ENCODE measurements around the gene ARHGAP22. TPM values are rescaled to one million over a fixed set of nuclear protein-coding genes. Genes with fewer than 3 reads are reported as not detected.

The ARHGAP22 gene
- total and polyA plus RNA-seq, 2 donors (not counting 1 experiment from before 2014, with no cell fraction given): 10.4 to 75.5 TPM

DNA sequence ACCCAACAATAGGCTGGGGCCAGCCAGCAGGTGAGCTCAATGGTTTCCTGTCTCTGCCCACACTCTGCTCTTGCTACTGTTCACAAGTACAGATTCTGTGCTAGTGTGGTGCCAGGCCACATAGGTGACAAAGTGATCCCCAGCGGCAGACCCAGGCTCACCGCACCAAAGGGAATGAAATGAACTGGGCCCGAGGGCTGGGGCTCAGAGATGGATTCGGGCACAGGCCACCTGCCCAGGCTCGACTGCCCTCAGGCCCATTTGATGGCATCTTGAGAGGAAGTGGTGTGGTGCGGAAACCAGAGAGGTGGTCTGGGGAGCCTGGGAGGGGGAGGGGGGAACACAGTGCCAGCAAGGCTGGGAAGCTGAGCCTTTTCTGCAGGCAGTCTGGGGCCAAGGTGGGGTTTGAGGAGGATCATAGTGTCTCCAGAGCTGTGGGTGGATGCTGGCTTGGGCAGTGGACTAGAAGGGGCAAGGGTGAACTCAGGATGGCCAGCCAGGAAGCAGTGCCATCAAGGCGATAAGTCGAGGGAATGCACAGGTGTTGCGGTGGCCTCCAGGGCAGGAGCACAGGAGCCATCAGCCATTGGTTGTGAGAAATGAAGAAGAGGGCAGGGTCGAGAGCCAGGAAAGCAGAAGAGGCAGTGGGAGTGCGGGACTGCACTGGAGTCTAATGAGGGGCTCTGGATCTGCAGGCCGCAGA lies 85.2 kb downstream of the ARHGAP22 start:
- Histone ChIP-seq H3K9me3 (ENCODE audit: control insufficient read depth, insufficient read depth, low read depth, low read length) (no peaks in the 10 kb centered on the region), H2AFZ (ENCODE audit: low read length) (no peak overlapping the region), H3K9ac (ENCODE audit: insufficient read depth, low read length) (no peak overlapping the region), H4K20me1 (ENCODE audit: control insufficient read depth, extremely low read depth, insufficient read depth, low read length) (no peaks in the 10 kb centered on the region), H3K4me3 (replicated peaks in 1 of 4; ENCODE audit: control extremely low read depth in 1 of 4, insufficient read depth in 1 of 4, low read depth in 3 of 4, low read length in 4 of 4) (no peak overlapping the region), H3K4me2 (ENCODE audit: extremely low read depth, insufficient read depth, low read length) (no peak overlapping the region), H3K27ac (ENCODE audit: insufficient read depth, low read length) (no peak overlapping the region), H3K36me3 (ENCODE audit: control insufficient read depth, insufficient read depth, low read length) (peaks cover 10% of the 10 kb centered on the region), H3K4me1 (ENCODE audit: control insufficient read depth, extremely low read depth, insufficient read depth, low read length) (peaks cover 21% of the 10 kb centered on the region), H3K27me3 (ENCODE audit: control insufficient read depth, insufficient read depth, low read length) (no peaks in the 10 kb centered on the region), H3K79me2 (ENCODE audit: control insufficient read depth, insufficient read depth, low read length) (peaks cover 82% of the 10 kb centered on the region)
- TF ChIP-seq EZH2 (IDR thresholded peaks at IDR 0.05; ENCODE audit: low read length, missing control alignments) (no peak), CTCF (conservative IDR thresholded peaks at IDR 0.05 in 1 of 2, IDR thresholded peaks at IDR 0.05 in 1 of 2; ENCODE audit: low read depth in 1 of 2, low read length in 2 of 2) (no peak)
- DNase-seq (ENCODE audit: low read depth in 2 of 2): no peak

- no peak overlapping the region for H3K27ac ChIP-seq (ENCODE audit: insufficient read depth, low read length)
- H3K79me2 ChIP-seq (ENCODE audit: control insufficient read depth, insufficient read depth, low read length): peaks cover 87% of the 10 kb centered on the region
- no peak overlapping the region for H3K9ac ChIP-seq (ENCODE audit: insufficient read depth, low read length)
- H3K36me3 ChIP-seq (ENCODE audit: control insufficient read depth, insufficient read depth, low read length): peaks cover 10% of the 10 kb centered on the region
- no peaks in the 10 kb centered on the region for H3K9me3 ChIP-seq (ENCODE audit: control insufficient read depth, insufficient read depth, low read depth, low read length)
- no peaks in the 10 kb centered on the region for H4K20me1 ChIP-seq (ENCODE audit: control insufficient read depth, extremely low read depth, insufficient read depth, low read length)
- DNase-seq (ENCODE audit: low read depth in 2 of 2): no peak
- no peak overlapping the region for H3K4me3 ChIP-seq (replicated peaks in 1 of 4; ENCODE audit: control extremely low read depth in 1 of 4, insufficient read depth in 1 of 4, low read depth in 3 of 4, low read length in 4 of 4)
- H3K4me1 ChIP-seq (ENCODE audit: control insufficient read depth, extremely low read depth, insufficient read depth, low read length): peaks cover 21% of the 10 kb centered on the region
- H3K4me2 ChIP-seq (ENCODE audit: extremely low read depth, insufficient read depth, low read length): no peak overlapping the region
- H3K27me3 ChIP-seq (ENCODE audit: control insufficient read depth, insufficient read depth, low read length): no peaks in the 10 kb centered on the region
- no peak overlapping the region for H2AFZ ChIP-seq (ENCODE audit: low read length)
- TF ChIP-seq EZH2 (IDR thresholded peaks at IDR 0.05; ENCODE audit: low read length, missing control alignments): no peak
- no peak for TF ChIP-seq CTCF (conservative IDR thresholded peaks at IDR 0.05 in 1 of 2, IDR thresholded peaks at IDR 0.05 in 1 of 2; ENCODE audit: low read depth in 1 of 2, low read length in 2 of 2)
Observed at GRCh38 chr10:48518986-48519385, 85.9 kb downstream of the ARHGAP22 start.

GRCh38 chr10:48517911-48518811 lies 86.7 kb downstream of the ARHGAP22 start:
- Histone ChIP-seq H3K9me3 (ENCODE audit: control insufficient read depth, insufficient read depth, low read depth, low read length) (no peaks in the 10 kb centered on the region), H2AFZ (ENCODE audit: low read length) (no peak overlapping the region), H3K9ac (ENCODE audit: insufficient read depth, low read length) (no peak overlapping the region), H3K79me2 (ENCODE audit: control insufficient read depth, insufficient read depth, low read length) (peaks cover 92% of the 10 kb centered on the region), H3K4me3 (replicated peaks in 1 of 4; ENCODE audit: control extremely low read depth in 1 of 4, insufficient read depth in 1 of 4, low read depth in 3 of 4, low read length in 4 of 4) (no peak overlapping the region), H3K36me3 (ENCODE audit: control insufficient read depth, insufficient read depth, low read length) (peaks cover 10% of the 10 kb centered on the region), H3K27ac (ENCODE audit: insufficient read depth, low read length) (no peak overlapping the region), H3K4me2 (ENCODE audit: extremely low read depth, insufficient read depth, low read length) (no peak overlapping the region), H4K20me1 (ENCODE audit: control insufficient read depth, extremely low read depth, insufficient read depth, low read length) (no peaks in the 10 kb centered on the region), H3K4me1 (ENCODE audit: control insufficient read depth, extremely low read depth, insufficient read depth, low read length) (peaks cover 21% of the 10 kb centered on the region), H3K27me3 (ENCODE audit: control insufficient read depth, insufficient read depth, low read length) (no peaks in the 10 kb centered on the region)
- no peak for DNase-seq (ENCODE audit: low read depth in 2 of 2)
- no peak for TF ChIP-seq CTCF (conservative IDR thresholded peaks at IDR 0.05 in 1 of 2, IDR thresholded peaks at IDR 0.05 in 1 of 2; ENCODE audit: low read depth in 1 of 2, low read length in 2 of 2)
- no peak for TF ChIP-seq EZH2 (IDR thresholded peaks at IDR 0.05; ENCODE audit: low read length, missing control alignments)
